Right lung (tissue), 5 donors: ENCODE results near the gene CCT4. TPM values are rescaled to one million over a fixed set of nuclear protein-coding genes. Genes with fewer than 3 reads are reported as not detected.
"Not testable (repeated sequence)": the region's sequence is repeated elsewhere in the genome, so short reads cannot be mapped to it uniquely, and the experiment has no call there.

Experiments
- DNase-seq, 2 donors: peaks; one replicate each; pipeline ENCODE4 v3.0.0-alpha.2; 2013
- polyA plus RNA-seq, 5 donors: library from polyadenylated mRNA; unstranded; fragments of 120-200 nt; gene quantifications; one replicate each; pipeline versions ENCODE4 v1.2.1 to v1.2.3, GENCODE V29; 2013; ENCODE audit warnings: inconsistent platforms in 1 of 5, low replicate concordance in 1 of 5; ENCODE audit not compliant: insufficient read length in 5 of 5, insufficient read depth in 1 of 5

Gene CCT4
- polyA plus RNA-seq, 5 donors, result 146 to 163 (median 153) TPM

GRCh38 chr2:61887717-61888266, 664 bp downstream of the CCT4 start:
- DNase-seq, result no peak

- no peak for DNase-seq
Observed at GRCh38 chr2:61885896-61886603, 2.4 kb downstream of the CCT4 start.

GRCh38 chr2:61882850-61883249, 5.6 kb downstream of the CCT4 start:
- no peak for DNase-seq

- DNase-seq, result not testable (repeated sequence)
Observed at GRCh38 chr2:61879351-61879750, 9.1 kb downstream of the CCT4 start.

- DNase-seq, result no peak
Observed at GRCh38 chr2:61878761-61879160, 9.7 kb downstream of the CCT4 start.

- DNase-seq, result no peak
Observed at GRCh38 chr2:61877571-61878245, 10.7 kb downstream of the CCT4 start.

GRCh38 chr2:61876400-61876799, 12.1 kb downstream of the CCT4 start:
- no peak for DNase-seq

- not testable (repeated sequence) for DNase-seq
Observed at GRCh38 chr2:61866482-61867089, 21.9 kb downstream of the CCT4 start.

- DNase-seq, result no peak
Observed at GRCh38 chr2:61862085-61862484, 26.4 kb downstream of the CCT4 start.

GRCh38 chr2:61857224-61857623, 31.2 kb downstream of the CCT4 start:
- DNase-seq, result no peak

- DNase-seq, result no peak
Observed at GRCh38 chr2:61855318-61855613, 33.2 kb downstream of the CCT4 start.

- DNase-seq, result peak; percentile 91 to 93
Observed at GRCh38 chr2:61854564-61855317, 33.7 kb downstream of the CCT4 start.

- peak; percentile 91 to 92 for DNase-seq
Observed at GRCh38 chr2:61853847-61854563, 34.5 kb downstream of the CCT4 start, which contains the start of gene FAM161A. Gene FAM161A, minus strand, starts transcription at chr2:61854060. Its CDS starts 19 bp downstream, at chr2:61854041.

- DNase-seq, result no peak
Observed at GRCh38 chr2:61853086-61853846, 35.2 kb downstream of the CCT4 start.

- not testable (repeated sequence) for DNase-seq
Observed at GRCh38 chr2:61851270-61851669, 37.2 kb downstream of the CCT4 start.

GRCh38 chr2:61845320-61845719, 43.1 kb downstream of the CCT4 start:
- no peak for DNase-seq

GRCh38 chr2:61841286-61841685, 47.2 kb downstream of the CCT4 start:
- no peak for DNase-seq

GRCh38 chr2:61834893-61835292, 53.6 kb downstream of the CCT4 start:
- no peak for DNase-seq

- no peak for DNase-seq
Observed at GRCh38 chr2:61833971-61834370, 54.5 kb downstream of the CCT4 start.

- no peak for DNase-seq
Observed at GRCh38 chr2:61832183-61832841, 56.1 kb downstream of the CCT4 start.
